Hypothalamus (tissue), 51 donors: ENCODE measurements around the gene PQBP1.
"Not testable (repeated sequence)": the region's sequence is repeated elsewhere in the genome, so short reads cannot be mapped to it uniquely, and the experiment has no call there.

Source experiments
- DNase-seq, 51 donors: peaks; one replicate each; lab custom pipeline; 2025; lab: John Stamatoyannopoulos, UW

PQBP1 gene, protein sequence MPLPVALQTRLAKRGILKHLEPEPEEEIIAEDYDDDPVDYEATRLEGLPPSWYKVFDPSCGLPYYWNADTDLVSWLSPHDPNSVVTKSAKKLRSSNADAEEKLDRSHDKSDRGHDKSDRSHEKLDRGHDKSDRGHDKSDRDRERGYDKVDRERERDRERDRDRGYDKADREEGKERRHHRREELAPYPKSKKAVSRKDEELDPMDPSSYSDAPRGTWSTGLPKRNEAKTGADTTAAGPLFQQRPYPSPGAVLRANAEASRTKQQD

DNA sequence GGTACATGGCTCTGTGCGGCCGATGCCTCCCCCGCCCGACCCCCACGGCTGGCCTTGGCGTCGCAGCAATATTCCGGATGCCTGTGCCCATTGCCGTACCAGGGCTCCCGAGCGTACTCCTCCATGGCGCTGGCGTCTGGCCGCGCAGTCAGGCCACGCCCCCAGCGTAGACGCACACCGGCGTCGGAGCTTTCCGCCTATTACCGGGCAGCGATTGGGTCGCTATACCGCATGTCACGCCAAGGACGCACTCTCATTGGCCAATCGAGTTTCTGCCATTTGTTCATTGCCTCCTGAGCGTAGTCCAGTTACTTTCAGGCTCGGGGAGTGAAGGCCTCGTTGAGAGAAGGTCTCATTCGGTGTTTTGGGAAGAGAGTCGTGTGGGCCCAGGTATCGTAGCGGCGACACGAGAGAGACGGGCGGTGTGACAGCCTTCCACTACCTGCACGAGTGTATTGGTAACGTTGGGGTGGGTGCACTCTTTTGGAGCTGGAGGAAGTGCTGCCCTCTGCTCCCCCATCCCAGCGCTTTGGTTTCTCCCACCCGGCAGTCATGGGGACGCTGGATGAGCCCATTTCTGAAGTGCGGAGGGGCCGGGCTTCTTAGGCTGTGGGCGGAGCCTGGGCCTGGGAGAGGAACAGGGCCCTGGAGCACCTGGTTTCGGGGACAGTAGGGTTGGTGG is at the start of gene PQBP1, which contains the start of gene TIMM17B:
Gene PQBP1, plus strand, starts transcription at position 306 of the 682 bp plus-strand sequence. CDS start 580 bp downstream, outside the sequence.
Gene TIMM17B, minus strand, starts transcription at position 144 of the 682 bp plus-strand sequence. Its CDS starts 19 bp downstream, at position 125.
- peak; percentile 25 to 97 (median 82) for DNase-seq

DNA sequence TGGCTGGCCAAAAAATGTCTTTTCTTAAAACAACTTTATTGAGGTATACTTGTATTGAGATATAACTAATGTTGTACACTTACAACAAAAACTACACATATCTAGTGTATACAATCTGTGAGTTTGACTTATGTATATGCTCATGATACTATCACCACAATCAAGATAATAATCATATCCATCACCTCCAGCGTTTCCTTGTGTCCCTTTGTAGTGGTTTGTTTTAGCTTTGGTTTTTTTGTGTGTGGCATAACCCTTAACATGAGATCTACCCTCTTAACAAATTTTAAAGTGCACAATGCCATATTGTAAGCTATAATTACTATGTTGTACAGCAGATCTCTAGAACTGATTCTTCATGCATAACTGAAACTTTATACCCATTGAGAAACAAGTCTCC is 48.9 kb upstream of the PQBP1 start:
- DNase-seq, result no peak

DNA sequence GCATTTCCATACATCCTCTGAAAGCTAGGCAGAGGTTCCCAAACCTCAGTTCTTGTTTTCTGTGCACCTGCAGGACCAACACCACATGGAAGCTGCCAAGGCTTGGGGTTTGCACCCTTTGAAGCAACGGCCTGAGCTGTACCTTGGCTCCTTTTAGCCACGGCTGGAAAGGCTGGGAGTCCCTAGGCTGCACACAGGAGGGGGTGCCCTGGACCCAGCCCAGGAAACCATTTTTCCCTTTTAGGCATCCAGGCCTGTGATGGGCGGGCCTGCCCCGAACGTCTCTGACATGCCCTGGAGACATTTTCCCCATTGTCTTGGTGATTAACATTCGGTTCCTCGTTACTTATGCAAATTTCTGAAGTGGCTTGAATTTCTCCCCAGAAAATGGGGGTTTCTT is 44.9 kb upstream of the PQBP1 start:
- DNase-seq, result no peak

DNA sequence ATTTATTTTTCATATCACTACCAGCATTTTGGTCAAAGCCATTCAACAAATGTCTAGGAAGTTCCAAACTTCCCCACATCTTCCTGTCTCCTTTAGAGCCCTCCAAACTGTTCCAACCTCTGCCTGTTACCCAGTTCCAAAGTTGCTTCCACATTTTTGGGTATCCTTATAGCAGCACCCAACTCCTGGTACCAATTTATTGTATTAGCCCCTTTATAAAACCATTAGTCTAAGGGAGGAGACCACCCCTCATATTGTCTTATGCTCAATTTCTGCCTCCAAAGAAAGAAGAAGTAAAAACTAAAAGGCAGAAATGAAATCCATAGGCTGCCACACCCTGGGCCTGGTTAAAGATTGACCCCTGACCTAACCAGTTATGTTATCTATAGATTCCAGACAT is 44.2 kb upstream of the PQBP1 start:
- not testable (repeated sequence) for DNase-seq

DNA sequence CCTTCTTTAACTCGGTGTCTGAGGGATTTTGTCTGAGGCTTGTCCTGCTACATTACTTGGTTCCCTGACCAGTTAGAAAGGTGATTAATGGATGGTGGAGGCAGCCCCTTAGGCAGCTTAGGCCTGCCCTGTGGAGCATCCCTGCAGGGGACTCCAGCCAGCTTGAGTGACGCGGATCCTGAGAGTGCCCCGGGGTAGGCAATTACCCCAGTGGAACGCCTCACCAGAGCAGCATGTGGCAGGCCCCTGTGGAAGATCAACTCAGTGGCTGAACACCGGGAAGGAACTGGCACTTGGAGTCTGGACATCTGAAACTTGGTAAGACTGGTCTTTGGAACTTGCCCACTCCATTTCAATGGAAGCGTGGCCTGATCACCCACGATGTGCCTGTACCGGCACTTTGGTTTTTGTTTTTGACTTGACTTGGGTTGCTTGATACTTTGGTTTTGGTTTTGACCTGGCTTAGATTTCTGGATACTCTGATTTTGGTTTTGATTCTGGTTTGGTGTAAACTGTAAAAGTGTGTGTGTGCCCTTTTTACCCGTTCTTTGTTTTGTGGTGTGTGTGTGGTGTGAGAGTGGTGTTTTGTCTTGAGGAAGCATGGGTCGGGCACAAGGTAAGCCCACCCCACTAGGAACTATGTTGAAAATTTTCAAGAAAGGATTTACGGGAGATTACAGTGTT is 43.5 kb upstream of the PQBP1 start:
- DNase-seq, result not testable (repeated sequence)

DNA sequence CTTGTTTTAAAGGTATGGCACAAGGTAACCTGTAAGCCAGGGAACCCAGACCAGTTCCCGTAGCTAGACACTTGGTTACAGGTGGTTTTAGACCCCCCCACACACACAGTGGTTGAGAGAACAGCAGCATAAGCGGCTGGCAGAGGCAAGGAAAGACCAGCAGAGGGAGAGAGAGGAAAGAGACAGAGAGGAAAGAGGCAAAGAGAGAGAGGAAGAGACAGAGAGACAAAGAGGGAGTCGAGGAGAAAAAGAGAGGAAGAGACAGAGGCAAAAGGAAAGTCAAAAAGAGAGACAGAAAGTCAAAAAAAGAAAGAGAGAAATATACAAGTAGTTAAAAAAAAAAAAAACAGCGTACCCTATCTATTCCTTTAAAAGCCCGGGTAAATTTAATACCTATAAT is 42.8 kb upstream of the PQBP1 start:
- DNase-seq, result no peak

DNA sequence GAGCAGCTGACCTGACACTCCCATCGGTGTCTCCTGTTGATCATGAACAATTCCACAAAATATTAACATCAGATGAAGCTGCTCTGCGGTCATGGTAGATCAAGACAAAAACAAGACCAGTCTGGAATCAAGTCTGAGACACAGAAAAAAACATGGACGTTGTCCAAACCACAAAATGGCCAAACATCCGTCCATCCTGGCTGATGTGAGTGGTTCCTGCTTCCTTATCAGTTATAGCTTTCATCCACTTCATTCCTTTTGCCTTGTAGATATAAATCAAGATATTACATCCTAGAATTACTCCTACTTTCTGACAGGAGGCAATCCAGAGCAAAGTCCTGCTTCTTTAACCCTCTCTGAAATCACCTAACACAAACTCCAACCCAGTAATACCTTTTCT is 33.5 kb upstream of the PQBP1 start:
- DNase-seq, result no peak

DNA sequence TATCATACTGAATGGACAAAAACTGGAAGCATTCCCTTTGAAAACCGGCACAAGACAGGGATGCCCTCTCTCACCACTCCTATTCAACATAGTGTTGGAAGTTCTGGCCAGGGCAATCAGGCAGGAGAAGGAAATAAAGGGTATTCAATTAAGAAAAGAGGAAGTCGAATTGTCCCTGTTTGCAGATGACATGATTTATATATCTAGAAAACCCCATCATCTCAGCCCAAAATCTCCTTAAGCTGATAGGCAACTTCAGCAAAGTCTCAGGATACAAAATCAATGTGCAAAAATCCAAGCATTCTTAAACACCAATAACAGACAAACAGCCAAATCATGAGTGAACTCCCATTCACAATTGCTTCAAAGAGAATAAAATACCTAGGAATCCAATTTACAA is 25.7 kb upstream of the PQBP1 start:
- not testable (repeated sequence) for DNase-seq

DNA sequence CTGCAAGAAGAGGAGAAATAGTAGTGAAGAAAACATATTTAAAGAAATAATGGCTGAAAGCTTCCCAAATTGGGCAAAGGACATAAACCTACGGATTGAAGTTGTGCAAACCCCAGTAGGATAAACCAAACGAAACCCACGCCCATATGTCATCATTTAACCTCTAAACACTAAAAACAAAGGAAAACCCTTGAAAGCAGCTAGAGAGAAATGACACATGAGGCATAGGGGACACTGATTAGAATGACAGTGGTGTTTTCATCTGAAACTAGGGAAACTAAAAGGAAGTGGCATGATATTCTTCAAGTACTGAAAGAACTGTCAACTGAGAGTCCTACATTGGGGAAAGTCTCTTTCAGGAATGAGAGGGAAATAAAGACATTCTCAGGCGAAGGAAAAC is 20.8 kb upstream of the PQBP1 start:
- DNase-seq, result not testable (repeated sequence)

DNA sequence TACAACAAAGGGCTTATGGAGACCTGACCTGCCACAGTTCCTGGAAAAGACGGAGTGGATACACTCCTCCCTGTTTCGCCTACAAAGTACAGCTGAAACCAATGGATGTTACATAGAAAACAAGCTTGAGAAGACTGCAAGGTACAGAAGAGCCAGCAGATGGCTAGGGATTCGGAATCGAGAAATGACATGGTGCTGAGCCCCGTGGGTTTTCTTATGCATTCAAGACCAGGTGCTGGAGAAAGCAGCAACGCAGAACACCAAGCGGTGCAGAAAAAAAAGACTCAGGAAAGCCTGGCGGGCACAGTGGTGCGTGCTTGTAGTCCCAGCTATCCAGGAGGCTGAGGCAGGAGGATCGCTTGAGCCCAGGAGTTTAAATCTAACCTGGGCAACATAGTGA is 14.0 kb upstream of the PQBP1 start:
- no peak for DNase-seq

DNA sequence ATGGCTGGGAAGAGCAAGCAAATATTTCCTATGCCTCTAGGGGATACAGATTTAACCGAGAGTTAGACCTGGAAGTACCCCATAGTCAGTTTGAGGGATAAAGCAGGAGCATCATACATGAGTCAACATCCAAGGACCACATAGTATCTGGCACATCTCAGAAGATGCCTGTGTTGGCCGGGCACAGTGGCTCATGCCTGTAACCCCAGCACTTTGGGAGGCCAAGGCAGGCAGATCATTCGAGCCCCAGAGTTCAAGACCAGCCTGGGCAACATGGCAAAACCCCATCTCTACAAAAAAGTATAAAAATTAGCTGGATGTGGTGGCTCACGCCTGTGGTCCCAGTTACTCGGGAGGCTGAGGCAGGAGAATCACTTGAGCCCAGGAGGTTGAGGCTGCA is 11.1 kb upstream of the PQBP1 start:
- DNase-seq, result not testable (repeated sequence)

DNA sequence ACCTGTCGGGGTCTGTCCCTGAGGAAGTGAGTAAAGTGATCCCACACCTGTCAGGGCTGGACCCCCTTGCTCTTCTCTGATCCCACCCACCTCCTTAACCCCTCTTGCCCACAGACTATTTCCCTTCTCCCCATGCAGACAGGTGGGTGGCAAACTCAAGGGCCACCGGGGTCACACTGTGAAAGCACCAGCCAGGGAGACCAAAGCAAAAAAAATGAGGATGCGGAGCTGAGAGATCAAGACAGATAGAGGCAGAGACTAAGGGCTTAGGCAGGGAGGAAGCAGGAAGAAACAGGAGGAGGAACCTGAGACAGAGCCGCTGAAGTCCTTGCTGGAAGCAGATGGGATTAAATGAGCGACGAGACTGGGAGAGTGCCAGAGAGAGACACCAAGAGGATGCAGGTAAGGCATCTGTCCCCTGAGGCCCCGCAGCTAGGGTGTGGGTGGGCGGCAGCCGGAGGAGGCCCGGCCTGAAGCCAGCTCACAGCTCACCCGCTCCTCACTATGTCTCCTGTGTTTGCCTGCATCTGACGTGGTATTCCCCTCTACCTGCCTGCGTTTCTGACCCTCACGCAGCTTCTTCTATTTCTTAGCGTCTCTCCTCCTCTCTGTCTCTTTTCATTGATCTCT is 7.3 kb upstream of the PQBP1 start:
- peak in 8 of 51 donors; percentile 0 to 32 (median 6) for DNase-seq

DNA sequence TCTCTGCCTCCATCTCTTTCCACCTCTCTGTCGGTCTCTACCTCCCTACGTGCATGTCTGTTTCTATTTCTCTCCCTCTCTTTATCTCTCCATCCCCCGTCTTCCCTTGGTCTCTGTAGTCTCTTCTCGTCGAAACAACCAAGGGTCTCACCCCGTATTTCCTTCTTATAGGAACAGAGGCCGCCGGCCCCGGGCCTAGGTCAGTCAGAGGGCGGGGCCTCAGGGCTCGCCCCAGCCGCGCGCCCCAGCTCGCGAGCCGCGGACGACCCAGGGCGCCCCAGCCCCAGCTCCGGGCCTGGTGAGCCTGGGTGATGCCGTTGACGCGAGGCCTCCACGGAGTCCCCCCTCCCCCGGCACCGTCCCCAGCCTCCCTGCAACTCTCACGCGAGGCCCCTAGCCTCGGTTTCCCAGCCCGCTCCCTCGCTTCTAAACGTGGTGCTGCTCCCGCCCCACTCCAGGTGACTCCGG is 6.8 kb upstream of the PQBP1 start:
- DNase-seq, result peak in 6 of 51 donors; percentile 14 to 40 (median 24)

DNA sequence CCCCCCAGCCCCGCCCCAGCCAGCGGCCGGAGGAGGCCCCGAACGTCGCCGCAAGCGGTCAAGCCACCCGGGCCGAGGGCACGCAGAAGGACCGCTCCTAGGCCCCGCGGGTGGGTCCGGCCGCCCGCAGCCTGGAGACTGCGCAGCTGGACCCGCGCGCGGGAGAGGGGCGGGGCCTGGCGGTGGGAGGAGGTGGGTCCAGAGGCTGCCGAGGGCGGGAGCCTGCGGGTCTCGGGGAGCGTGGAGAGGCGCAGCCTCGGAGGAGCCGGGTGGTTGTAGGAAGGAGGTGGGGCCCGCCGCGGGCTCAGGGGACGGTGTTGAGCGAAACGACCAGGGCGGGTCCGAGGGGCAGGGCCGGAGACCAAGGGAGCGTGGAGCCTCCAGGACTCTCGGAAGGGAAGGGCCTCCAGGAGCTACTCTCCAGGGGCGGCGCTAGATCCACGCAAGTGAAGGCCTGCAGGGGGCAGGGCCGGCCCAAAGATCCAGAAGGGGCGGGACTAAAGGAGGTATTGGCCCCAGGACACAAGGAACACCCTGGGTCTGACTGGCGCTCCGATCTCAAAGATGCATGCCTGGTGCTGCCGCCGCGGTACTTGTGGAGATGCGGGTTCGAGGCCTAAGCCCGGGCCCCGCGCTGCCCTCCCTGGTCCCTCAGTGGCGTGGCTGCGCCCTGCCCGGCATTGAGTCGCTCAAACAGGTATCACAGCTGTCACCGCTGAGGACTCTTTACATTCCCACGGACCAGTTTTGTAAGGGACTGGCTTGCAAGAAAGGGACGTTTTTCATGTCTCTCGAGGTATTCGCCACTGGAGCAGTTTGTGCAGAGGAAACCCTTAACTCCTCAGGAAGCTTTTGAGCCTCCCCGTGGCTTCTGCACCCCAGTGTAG is 6.1 kb upstream of the PQBP1 start:
- DNase-seq, result peak in 50 of 51 donors; percentile 2 to 87 (median 69)

DNA sequence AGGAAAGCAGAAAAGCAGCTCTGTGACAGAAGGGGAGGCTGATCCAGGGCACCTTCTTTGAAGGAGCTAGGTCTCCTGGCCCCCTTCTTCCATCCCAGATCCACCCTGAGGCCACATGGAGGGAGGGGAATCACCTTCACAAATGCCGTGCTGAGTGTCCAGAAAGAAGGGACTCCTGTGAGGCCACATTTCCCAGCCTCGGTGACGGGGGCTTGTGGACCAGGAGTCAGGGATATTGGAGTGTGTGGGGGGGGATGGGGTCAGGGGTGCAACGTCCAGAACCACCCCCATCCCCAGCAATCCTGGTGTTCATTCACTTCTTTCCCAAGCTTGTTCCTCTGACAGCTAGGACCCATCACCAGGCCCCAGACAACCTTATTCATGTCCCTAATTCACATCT is 4.8 kb upstream of the PQBP1 start:
- DNase-seq, result no peak

DNA sequence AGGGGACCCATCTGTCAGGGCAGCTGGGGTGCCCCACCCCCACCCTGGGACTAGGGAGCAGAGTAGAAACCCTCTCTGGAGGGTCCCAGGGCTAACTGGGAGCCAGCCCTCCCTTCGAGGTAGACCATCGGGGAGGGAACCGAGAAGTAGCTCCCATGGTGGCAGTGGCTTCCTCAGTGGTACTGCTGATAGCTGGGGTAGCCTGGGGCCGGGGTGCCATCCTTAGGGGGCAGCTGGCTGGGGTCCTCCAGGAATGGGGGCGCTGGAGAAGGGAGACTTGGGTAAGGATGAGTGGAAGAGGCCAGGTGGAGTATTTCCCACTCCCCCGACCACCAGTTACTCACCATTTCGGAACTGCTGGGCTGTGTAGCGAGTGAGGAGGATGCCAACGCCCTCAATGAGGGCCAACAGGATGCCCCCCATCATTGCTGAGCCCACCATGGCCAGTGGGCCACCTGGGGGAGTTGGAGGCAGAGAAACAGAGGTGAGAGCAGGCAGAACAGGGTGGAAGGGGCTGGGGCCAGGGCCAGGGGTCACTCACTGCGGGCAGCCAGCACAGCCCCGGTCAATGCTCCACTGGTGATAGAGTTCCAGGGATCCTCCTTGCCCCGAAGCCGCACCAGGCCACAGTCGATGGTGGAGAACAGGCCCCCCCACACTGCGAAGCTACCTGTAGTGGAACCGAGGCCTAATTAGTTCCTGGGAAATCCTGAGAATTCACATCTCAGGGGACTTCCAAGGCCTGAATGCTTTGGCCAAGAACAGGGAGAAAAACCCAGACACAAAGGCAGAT is 4.0 kb upstream of the PQBP1 start:
- no peak for DNase-seq

DNA sequence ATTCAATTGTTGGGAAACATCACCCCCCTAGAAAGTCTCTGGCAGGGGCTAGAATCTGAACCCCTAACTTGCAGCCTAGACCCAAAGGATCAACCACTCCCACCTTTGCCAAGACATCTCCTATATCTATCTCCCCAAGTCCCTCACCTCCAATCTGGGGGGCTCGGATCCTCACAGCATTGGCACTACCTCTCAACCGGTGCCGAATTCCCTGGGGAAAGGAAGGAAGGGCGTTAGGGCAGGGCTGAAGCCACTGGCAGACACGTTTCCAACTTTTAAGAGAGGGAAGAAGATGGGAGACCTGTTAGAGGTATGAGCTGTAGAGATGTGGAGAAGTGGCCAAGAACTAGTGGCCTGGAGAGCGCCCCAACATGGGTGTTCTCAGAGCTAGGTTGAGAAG is 2.8 kb upstream of the PQBP1 start:
- no peak for DNase-seq

DNA sequence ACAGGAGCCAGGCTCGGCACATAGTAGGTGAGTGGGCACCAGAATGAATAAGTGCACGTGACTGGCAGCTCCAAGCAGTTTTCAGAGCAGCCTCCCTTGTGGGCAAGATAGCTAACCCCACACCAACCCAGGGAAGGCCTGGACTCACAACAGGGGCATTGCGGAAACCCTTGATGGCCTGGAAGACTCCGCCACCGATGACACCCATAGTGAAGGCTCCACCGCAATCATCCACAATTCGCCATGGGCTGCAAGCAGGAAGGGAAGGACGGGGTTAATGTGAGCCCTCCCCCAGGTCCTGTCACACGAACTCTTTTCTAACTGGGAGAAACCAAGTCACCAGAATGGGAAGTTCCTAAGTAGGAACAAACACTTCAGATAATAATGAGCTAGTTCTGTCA is 1.1 kb upstream of the PQBP1 start:
- DNase-seq, result peak in 5 of 51 donors; percentile 4 to 63 (median 12)

DNA sequence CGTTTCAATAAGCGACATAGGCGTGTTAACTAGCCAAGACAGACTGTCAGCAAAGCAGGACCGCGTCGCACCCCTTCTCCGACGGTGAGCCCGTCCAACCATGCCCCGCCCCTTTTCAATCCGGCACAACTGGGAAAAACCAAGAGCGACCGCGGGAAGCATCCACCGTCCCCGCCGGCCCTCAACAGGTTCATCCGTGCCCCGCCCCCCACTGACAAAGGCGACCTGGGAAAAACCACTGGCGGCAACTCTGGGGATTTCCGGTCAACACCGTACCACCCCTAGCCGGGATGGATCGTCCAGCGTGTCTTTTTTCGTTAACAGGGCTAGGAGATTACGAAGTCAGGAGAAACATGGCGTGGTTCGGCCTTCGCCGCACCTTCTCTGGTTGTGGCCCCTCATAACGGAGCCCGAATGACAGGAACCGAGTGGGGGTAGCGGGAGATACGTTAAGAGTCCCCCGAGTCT is 539 bp upstream of the PQBP1 start:
- peak in 46 of 51 donors; percentile 3 to 72 (median 46) for DNase-seq
